Right lobe of liver (tissue), 6 donors: Measurements from ENCODE around the gene PCDH19. TPM values are rescaled to one million over a fixed set of nuclear protein-coding genes. Genes with fewer than 3 reads are reported as not detected.

Source experiments
- ATAC-seq, 4 donors: fragments of 200-7000 bp; cut with Tn5 transposase; one replicate each; pipeline ENCODE4 v1.9.1; 2020; ENCODE audit warnings: mild to moderate bottlenecking in 4 of 4, moderate library complexity in 4 of 4
- DNase-seq, 3 donors: peaks; one replicate each; pipeline ENCODE4 v3.0.0-alpha.2; 2020
- H3K27ac ChIP-seq, 3 donors: fragments of 200-600 bp; one replicate each; pipeline ENCODE4 v1.8.0; 2022
- H3K27me3 ChIP-seq, 2 donors: fragments of 200-600 bp; one replicate each; pipeline ENCODE4 v1.8.0; 2022
- H3K36me3 ChIP-seq, 4 donors: fragments of 200-600 bp; sonication (generic) in 1 of 4; one replicate each; pipeline versions ENCODE4 v1.5.1 to v1.8.0; 2017 to 2022; ENCODE audit warnings: control low read depth in 1 of 4
- H3K4me1 ChIP-seq, 4 donors: fragments of 200-600 bp; sonication (generic) in 1 of 4; one replicate each; pipeline versions ENCODE4 v1.5.1 to v1.8.0; 2017 to 2022; ENCODE audit warnings: control low read depth in 1 of 4
- H3K4me3 ChIP-seq, 3 donors: fragments of 200-600 bp; one replicate each; pipeline ENCODE4 v1.8.0; 2022
- H3K9me3 ChIP-seq, 4 donors: fragments of 200-600 bp; sonication (generic) in 1 of 4; one replicate each; pipeline versions ENCODE4 v1.5.1 to v1.8.0; 2017 to 2022; ENCODE audit warnings: control low read depth in 1 of 4
- CTCF ChIP-seq, 4 donors: fragments of 200-600 bp in 3 of 4; fragments of 450-650 bp in 1 of 4; IDR thresholded peaks; one replicate each; pipeline versions ENCODE4 v1.5.1 to v1.8.0; 2016 to 2022; ENCODE audit warnings: antibody characterized with exemption in 4 of 4, mild to moderate bottlenecking in 2 of 4
- POLR2A ChIP-seq: fragments of 450-650 bp; IDR thresholded peaks from one replicate; pipeline ENCODE4 v1.6.1; 2017; ENCODE audit warnings: antibody characterized with exemption, mild to moderate bottlenecking
- WGBS: methylation state at CpG from one replicate; pipeline ENCODE4 v1.1.6; 2018; ENCODE audit warnings: low coverage, low lambda C conversion rate; ENCODE audit not compliant: insufficient coverage; ENCODE audit errors: missing lambda C conversion rate; 5-methylcytosine and 5-hydroxymethylcytosine counted together
- intact Hi-C, 2 donors: fragments of 100-400 bp; cut with DNase I; formaldehyde crosslinking; loops; one replicate each; pipeline versions ENCODE4 v1.11.2 to v1.14.1; 2022
- total RNA-seq, 6 experiments: library from RNA; depleted of rRNA in 2 of 6; stranded (reverse); fragments of >200 nt in 2 of 6; fragmentation: NEBNext Ultra II Directional in 3 of 6; extraction: Animal tissue kit (Norgen Biotek cat#: 25700) in 3 of 6; gene quantifications; one replicate each; pipeline versions ENCODE4 v1.1.0 to v1.2.4, GENCODE V29; 2016 to 2023
- donor health status: DM: no; HTN: yes; CAD: no.
- donor health status: DM: no; HTN: no; CAD: no.
- donor health status: DM: no; HTN: no; CAD: no.
- donor health status: DM: no; HTN: yes; CAD: no.
- donor health status: DM: no; HTN: yes; CAD: no.

Gene PCDH19
- total RNA-seq, 6 experiments from 2014 or later = under 0.01 to 0.10 (median 0.06) TPM

DNA sequence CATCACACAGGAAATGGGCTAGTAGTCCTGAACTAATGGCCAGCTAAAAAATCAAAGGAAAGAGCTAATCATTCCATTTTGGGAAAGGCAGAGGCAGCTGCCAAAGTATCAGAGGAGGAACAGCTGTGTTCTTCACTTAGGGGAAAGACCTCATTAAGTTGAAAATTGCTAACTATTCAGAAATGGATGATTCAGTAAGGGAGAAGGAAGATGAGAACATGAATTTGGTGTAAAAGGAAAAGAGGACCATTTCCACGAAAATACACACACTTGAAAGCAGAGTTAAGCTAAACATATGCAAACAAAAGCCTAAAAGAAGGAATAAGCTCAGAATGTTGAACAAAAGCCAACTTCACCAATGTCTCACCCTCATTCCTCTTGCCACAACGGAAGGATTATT, 90.4 kb downstream of the PCDH19 start:
- Histone ChIP-seq H3K27ac (no peak overlapping the region), H3K4me1 (no peaks in the 10 kb centered on the region), H3K9me3 (no peaks in the 10 kb centered on the region), H3K27me3 (no peaks in the 10 kb centered on the region), H3K4me3 (no peak overlapping the region), H3K36me3 (no peaks in the 10 kb centered on the region)
- no peak for ATAC-seq
- 21% methylated on average over 2 of the region's 2 CpGs for WGBS
- intact Hi-C loops = no loop called here
- TF ChIP-seq POLR2A = no peak
- no peak for TF ChIP-seq CTCF (IDR thresholded peaks at IDR 0.05)
- no peak for DNase-seq

DNA sequence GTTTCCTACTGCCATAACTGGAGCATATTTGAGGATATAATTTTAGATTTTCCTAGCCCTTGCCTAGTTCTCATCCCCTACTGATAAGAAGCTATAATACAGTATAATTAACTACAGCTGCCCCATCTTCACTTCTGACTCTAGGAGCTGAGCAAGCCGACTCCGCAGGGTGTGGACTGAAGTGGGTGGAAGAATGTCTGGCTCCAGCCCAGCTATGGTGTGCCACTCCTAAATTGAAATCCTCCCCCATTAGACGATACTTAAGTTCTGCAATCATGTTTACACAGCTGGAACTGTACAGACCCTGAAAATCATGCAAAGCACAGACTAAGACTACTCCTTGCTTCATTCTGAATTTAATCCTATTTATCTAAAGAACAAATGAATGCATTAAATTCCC, 93.1 kb downstream of the PCDH19 start:
- intact Hi-C loops = no loop called here

GRCh38 chrX:100315566-100315965, 94.5 kb downstream of the PCDH19 start:
- H3K36me3 ChIP-seq = no peaks in the 10 kb centered on the region
- H3K4me1 ChIP-seq = no peaks in the 10 kb centered on the region
- H3K9me3 ChIP-seq = no peaks in the 10 kb centered on the region
- intact Hi-C loops = no loop called here
- no peaks in the 10 kb centered on the region for H3K27me3 ChIP-seq
- 61% methylated on average over 3 of the region's 3 CpGs for WGBS
- ATAC-seq = no peak
- H3K4me3 ChIP-seq = no peak overlapping the region
- no peak for DNase-seq
- TF ChIP-seq CTCF (IDR thresholded peaks at IDR 0.05) = no peak
- H3K27ac ChIP-seq = no peak overlapping the region

More for the DNA sequence above, 93.1 kb downstream of the PCDH19 start:
- H3K9me3 ChIP-seq = no peaks in the 10 kb centered on the region
- ATAC-seq (no peak), DNase-seq (no peak)
- no peak overlapping the region for H3K27ac ChIP-seq
- no peaks in the 10 kb centered on the region for H3K36me3 ChIP-seq
- no peak overlapping the region for H3K4me3 ChIP-seq
- no peak for TF ChIP-seq CTCF (IDR thresholded peaks at IDR 0.05)
- no peak for TF ChIP-seq POLR2A
- H3K27me3 ChIP-seq = no peaks in the 10 kb centered on the region
- 55% methylated on average over 3 of the region's 3 CpGs for WGBS
- H3K4me1 ChIP-seq = no peaks in the 10 kb centered on the region

DNA sequence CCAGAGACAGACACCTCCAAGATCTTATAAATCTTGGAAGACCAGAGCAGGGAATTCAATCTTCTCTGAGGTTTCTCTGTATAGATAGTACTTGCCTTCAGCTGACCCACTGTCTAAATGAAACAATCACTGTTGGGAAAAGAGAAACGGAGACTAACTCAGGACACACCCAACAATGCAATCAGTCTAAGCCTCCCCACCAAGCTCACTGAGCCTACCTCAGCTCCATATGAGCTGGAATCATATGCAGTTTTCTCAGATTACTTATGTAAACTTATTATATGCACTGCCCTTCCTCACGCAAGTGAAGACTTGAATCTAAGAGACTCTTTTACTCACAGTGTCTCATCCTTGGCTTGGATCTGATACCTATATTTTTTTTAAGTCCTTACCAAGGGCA, 110.5 kb downstream of the PCDH19 start:
- WGBS = 51% methylated on average over 2 of the region's 2 CpGs
- Histone ChIP-seq H3K27ac (no peak overlapping the region), H3K4me1 (no peaks in the 10 kb centered on the region), H3K4me3 (no peak overlapping the region), H3K9me3 (no peaks in the 10 kb centered on the region), H3K36me3 (no peaks in the 10 kb centered on the region), H3K27me3 (no peaks in the 10 kb centered on the region)
- no peak for ATAC-seq
- TF ChIP-seq POLR2A = no peak
- TF ChIP-seq CTCF (IDR thresholded peaks at IDR 0.05) = no peak
- intact Hi-C loops = no loop called here
- no peak for DNase-seq

GRCh38 chrX:100297728-100298127, 112.3 kb downstream of the PCDH19 start:
- Histone ChIP-seq H3K4me1 (no peaks in the 10 kb centered on the region), H3K4me3 (no peak overlapping the region), H3K27me3 (no peaks in the 10 kb centered on the region), H3K27ac (no peak overlapping the region), H3K9me3 (no peaks in the 10 kb centered on the region), H3K36me3 (no peaks in the 10 kb centered on the region)
- ATAC-seq (no peak), DNase-seq (no peak)
- TF ChIP-seq POLR2A (no peak), CTCF (IDR thresholded peaks at IDR 0.05) (no peak)
- 75% methylated on average over 1 of the region's 1 CpG for WGBS
- intact Hi-C loops = no loop called here
